NCI-H2081 (cell line): Measurements from ENCODE around the gene ASB4.
"Not testable (repeated sequence)": the region's sequence is repeated elsewhere in the genome, so short reads cannot be mapped to it uniquely, and the experiment has no call there.

Source experiments
- DNase-seq, 2 experiments: peaks; one replicate each; lab custom pipeline; 2025; lab: John Stamatoyannopoulos, UW

Gene ASB4, protein sequence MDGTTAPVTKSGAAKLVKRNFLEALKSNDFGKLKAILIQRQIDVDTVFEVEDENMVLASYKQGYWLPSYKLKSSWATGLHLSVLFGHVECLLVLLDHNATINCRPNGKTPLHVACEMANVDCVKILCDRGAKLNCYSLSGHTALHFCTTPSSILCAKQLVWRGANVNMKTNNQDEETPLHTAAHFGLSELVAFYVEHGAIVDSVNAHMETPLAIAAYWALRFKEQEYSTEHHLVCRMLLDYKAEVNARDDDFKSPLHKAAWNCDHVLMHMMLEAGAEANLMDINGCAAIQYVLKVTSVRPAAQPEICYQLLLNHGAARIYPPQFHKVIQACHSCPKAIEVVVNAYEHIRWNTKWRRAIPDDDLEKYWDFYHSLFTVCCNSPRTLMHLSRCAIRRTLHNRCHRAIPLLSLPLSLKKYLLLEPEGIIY

DNA sequence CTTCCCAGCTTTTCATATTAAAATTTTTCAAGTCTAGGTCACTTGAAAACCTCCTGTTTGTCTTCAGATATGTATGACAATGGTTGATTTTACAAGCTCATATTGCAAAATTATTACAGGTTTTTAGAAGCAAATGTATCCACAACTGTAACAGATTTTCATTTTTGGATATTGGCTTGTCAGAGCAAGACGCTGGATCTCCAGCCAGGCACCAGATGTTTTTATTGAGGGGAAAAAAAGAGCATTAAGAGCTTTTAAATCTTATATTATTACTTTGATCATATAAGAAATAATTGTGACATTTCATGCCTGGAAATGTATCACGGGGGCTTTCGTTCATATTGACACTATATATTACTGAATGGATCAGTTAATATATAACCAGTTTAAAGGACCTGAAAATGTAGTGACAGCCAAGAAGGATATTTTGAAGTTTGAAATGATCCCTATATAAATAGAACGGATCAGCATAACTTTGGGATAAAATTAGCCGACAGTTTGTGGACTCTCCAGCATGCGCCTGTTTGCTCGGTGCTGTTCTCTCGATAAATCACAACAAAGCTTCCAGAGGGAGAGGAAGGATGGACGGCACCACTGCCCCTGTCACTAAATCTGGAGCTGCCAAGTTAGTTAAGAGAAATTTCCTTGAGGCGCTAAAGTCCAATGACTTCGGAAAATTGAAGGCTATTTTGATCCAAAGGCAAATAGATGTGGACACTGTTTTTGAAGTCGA is at the start of gene ASB4:
ASB4 (plus strand) TSS at position 553 of the 733 bp plus-strand sequence; CDS start at position 582, 29 bp downstream.
- no peak for DNase-seq

DNA sequence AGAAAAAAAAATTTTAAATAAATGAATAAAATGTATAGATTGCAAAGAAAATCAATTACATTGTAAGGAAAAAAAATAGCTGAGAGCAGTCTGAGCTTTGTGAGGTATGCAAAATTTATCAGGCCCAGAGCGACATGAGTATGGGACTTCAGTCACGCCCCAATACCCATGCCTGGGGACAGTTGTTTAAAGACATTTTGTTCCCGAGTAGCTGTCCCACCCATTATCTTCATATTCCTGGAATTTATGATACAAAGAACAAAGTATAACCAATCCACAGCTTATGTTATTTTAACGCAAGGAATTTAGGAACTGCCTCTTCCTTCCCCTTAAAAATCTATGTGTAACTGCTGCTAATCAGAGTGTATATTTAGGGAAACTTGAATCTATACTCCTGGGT is 49.3 kb upstream of the ASB4 start:
- DNase-seq = no peak

DNA sequence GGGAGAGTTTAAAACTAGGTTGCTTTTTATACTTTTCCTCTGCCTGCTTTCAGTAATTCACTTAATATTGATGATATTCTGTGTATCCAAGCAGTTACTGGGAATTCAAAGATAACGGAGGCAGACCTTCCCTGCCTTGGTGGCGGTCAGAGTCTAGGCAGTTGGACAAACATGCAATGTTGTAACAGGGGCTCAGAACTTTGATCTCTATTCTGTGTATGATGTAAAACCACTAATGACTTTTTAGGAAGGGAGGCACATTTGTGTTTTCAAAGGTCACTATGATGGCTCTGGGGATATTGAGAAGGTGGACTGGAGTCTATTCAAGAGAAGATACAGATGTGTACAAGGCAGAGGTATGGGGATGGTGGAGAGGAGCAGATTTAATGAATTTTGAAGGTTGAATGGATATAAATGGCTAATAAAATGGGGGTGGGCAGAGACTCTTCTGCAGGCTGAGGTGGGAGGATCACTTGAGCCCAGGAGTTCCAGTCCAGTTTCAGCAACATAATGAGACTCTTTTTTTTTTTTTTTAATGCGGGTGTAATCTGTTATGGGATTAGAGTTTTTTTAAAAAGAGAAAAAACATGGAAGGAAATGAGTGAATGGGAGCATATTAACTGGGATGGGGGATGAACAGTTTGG is 45.2 kb upstream of the ASB4 start:
- DNase-seq = no peak

DNA sequence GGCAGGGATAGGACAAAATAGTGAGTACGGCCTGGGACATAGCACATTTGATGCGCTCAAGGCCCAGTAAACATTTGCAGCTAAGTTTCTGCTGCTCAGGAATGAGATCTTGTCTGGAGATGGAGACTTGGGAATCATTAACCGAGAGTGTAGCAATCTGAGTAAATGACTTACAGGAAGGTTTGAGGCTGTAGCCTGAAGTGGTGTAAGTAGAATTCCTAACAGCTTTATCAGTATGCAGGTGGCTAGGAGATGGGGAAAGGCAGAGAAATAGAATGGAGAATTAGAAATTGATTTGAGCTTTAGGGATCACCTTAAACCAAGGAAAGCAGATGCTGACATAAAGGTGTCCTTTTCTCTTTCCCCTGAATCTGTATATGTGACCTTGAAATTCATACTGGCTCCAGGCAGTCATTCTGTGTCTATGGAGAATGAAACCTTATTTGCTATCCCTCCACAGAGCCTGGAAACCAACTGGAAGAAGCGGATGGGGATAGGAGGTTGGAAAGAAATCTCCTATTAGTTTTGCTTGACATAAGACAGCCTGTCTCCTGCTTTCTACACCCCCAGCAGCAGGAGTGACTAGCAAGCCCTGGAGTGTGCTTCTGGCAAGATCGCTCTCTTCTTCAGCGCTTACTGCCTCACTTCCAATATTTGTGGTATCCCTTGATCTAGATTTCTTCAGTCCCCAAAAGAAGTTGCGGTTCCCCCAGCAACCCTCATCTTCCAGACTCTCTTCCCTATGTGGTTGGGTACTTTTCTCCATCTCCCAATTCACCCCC is 44.5 kb upstream of the ASB4 start:
- DNase-seq = no peak

DNA sequence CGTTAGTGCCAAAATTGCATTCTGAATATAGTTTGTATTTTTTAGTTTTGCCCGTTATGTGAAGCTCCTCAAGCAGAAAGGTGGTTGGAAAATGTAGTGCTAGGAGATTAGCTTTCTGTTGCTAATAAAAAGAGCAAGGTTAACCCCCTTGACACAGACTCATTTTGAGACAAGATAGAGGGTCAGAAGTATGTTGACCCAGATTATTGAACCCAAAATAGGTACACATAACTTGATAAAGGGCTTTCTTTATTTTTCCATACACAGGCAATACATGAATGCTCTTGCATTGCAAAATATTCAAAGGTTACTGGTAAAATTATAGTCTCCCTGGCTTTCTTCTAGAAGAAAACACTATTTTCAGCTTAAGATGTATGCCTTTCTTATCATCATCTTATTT is 40.9 kb upstream of the ASB4 start:
- DNase-seq = no peak

DNA sequence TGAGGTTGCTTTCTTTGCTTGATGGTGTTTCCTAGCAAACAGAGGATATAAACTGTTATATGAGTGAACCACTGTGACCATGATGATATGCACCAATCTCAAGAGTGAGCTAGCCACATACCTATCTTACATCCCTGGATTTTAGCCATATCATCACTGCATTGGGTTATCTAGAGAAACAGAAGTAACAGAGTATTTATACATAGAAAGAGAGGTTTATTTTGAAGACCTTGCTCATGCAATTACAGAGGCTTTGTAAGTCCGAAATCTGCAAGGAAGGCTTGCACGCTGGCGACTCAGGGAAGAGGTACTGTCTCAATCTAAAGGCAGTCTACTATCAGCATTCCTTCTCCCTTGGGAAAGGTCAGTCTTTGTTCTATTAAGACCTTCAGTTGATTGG is 39.1 kb upstream of the ASB4 start:
- no peak for DNase-seq

DNA sequence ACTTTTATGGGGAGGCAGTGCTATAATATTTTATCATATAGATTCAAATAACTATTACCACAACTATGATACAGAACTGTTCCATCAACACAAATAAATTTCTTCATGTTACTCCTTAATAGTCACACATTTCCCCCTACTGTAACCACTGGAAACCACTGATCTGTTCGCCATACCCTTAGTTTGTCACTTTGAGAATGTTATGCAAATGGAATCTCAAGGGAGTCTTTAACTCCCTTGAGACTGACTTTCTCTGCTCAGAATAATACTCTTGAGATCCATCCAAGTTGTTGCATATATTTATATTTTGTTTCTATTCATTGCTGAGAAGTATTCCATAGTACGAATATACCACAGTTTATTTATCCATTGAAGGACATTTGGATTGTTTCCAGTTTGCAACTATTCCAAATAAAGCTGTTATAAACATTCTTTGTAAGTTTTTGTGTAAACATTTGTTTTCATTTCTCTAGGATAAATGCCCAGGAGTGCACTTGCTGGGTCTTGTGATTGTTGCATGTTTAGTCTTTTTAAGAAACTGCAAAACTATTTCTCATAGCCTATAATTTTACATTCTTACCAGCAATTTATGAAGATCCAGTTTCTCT is 31.2 kb upstream of the ASB4 start:
- DNase-seq = no peak

DNA sequence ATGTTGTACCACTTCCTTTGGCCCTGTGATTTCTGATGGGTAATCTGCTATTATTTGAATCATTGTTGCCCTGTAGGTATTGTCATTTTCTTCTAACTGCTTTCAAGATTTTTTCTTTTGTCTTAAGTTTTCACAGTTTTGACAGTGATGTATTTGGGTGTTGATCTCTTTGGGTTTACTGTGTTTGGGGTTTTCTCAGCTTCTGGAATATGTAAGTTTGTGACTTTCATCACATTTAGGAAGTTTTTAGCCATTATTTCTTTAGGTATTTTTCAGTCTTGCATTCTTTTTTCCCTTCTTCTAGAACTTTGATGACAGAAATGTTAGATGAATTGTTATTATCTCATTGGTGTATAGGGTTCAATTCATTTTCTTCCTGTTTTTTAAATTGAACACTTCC is 27.8 kb upstream of the ASB4 start:
- no peak for DNase-seq

DNA sequence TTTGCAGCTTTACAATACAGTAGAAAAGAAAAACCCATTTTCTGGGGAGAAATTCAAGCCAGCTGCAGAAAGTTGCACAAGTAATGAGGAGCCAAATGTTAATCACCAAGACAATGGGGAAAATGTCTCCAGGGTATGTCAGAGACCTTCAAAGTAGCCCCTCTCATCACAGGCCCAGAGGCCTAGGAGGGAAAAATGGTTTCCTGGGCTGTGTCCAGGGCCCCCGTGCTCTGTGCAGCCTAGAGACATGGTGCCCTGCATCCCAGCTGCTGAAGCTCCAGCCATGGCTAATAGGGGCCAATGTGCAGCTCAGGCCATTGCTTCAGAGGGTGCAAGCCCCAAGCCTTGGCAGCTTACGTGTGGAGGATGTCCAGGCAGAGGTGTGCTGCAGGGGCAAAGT is 25.1 kb upstream of the ASB4 start:
- DNase-seq = not testable (repeated sequence)

DNA sequence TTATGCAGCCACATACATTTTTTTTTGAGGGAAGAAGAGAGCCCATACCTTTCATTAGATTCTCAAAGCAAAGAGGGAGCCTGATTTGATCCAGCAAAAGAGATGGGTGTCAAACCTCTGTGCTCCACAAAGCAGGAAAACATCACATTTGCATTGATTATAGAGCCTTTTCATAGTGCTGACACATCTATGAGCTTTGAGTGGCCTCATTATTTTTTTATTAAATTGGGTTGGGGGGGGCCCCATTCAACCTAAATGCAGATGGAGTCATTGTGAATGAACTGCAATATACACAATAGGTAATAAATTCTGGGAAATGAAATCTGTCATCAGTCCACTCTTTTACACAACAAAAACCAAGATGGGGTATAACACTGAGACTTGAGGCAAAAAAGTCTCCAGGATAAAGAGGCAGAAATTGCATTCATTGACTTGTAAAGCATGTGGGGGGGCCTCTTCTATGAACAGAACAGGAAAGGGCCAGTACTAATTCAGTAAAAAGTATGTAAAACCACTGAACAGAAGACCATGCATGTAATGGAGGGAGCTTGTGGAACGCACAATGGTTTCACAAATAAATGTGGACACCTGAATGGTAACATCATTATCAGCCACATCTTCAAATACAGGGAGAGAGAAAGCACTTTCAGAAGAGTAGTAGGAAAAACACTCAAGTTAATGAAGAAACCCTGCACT is 17.7 kb upstream of the ASB4 start:
- no peak for DNase-seq

DNA sequence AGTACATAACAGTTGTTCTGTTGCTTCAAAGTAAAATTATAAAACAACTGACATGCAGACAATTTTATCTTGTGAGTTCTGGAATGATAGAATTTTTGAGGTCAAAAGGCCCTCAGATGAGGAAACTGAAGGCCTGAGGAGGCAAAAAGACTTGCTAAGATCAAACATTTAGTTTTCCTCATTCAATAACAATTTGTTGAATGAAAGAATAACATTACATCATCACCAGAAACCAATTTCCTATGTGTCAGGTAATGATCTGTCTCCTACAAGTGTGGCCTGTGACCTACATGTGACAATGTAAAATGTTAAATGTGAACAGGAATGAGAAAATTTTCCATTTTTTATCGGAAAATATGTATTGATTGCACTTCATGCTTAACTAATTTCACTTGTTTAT is 16.6 kb upstream of the ASB4 start:
- peak in 1 of 2 experiments; percentile 32 for DNase-seq

DNA sequence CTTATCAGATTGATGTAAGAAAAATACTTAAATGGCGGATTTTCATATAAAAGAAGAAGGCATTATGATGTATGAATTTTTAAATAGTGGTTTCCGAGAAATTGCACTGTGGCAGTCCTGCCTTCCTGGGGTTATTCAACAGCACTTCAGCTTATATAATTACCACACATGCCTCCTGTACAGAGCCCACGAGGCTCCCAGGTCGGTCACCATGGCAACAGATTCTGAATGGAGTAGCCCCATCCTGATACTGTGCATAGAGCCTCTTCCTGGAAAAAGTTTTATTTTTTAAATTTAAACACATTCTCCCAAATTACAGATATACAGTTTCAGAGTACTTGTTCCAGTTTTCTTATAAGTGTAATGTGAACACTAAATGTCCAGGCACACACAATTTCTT is 15.9 kb upstream of the ASB4 start:
- peak; percentile 96 to 98 for DNase-seq

DNA sequence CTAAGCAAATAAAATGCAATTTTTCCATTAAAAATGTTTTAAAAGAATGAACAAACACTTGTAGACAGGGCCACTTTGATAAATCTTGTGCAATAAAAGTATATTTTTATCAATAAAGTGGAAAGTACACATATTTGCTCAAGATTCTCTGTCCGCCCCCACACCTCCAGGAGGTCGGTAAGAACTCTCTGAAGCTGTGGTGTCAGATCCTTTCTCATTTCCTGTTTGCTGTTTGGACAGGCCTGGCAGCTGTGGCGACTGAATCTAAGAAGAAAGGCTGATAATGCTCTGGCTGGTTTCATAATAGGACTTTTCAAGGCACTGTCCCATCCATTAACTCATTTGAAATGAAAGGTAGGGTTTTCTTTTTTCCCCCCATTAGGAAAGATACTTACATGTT is 15.3 kb upstream of the ASB4 start:
- DNase-seq = peak; percentile 83 to 94

DNA sequence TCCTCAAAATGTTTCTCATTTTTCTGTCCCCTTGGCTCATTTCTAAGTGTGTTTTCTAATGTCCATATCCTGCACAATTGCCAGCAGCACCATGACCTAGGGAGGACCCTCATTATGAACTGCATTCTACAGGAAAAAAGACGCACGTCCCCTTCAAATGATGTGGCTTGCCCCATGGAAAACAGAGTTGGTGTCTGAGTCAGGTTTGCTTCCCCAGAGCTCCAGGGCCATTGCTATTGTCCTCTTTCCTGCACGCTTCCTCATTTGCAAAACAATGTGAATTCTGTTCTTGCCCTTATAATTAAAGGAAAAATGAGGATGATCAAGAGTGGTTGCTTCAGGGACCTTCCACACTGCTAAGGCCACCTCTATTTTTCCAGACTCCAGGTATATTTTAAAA is 14.7 kb upstream of the ASB4 start:
- DNase-seq = peak in 1 of 2 experiments; percentile 46

DNA sequence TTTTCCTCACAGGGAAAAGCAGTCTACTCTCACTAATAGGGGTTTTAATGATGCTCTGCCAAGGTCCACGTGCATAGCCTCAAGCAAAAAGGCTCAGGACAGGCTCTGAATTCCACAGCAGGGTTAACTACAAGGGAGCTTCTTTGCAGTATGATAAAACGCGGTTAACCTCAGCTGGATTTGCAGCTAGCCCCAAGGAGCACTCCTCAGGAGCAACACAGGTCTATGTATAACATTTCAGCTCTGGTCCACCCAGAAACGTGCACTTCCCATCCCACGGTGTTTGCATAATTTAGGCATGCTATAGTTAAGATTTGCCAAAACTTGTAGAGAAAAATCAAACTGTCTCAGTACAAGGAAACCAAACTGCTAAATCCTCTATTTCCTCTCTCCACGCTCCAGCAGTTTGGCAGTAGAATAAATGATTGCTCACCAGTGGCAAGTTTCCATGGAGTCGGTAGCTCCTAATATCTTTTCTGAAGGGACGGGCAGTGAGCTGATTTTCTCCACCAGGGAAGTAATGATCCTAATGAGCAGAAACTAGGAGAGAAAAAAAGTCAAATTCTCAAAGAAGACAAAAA is 13.1 kb upstream of the ASB4 start:
- peak; percentile 50 to 75 for DNase-seq

DNA sequence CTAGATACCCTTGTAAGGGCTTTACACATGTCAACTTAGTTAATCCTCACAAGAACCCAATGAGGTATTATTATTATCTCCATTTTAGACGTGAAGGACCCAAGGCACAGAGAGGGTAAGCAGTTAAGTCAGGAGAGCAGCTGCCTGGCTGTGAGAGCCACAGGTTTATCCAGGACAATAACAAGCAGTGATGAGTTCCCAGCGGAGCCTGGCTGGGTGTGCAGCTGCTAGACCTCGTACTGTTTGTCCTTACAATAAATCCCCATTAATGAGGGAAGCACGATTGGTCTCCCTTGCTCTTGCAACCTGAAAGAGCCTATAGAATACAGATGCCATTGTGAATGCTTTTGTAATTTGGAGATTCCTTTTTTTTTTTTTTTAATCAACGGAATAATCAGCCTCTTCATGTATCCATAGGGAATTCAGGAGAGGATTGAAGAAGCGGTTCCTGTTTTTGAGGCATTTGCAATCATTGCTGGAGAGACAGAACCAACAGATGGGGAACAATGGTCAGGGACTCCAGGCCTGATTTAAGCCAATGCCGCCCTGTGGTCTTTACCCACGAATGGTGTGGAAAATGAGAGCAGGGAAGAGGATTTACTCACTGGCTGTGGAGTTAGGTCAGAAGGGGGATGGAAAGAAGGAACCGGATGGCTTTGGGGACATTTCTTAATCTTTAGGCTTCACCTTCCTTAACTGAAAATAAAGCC is 12.3 kb upstream of the ASB4 start:
- peak; percentile 85 to 96 for DNase-seq

DNA sequence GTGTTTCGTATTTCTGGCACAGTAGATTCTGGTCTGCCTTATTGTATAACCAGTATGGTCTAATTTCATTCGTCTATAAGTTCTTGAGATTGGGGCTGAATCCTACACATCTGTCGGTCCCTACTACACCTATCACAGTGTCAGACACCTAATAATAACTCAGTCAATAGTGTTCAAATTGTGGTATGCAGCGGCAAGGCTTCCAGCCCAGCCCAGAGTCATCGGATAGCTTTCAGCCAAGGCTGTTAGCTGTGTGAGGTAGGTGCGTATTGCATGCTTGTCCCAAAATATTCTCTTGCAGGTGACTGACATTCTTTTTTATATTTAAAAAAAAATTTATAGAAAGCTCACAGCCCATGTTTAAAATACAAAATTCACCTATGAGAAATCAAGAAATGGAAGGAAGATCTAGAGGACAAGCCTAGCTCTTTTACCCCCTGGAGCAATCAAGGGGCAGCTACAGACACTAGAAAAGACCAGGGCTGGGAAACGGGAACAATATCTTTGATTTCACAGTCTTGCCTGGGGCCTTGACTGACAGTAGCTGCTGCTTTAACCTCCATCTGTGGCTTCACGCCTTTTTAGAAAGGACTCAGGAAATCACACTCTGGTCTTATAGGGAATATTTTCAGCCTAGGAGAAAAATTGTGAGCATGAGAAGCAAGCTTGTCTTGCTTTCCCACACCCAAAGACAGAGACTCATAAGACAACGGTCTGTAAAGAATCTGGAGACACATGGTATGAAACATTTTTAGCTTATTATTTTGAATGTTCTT is 9.5 kb upstream of the ASB4 start:
- peak; percentile 17 to 61 for DNase-seq

DNA sequence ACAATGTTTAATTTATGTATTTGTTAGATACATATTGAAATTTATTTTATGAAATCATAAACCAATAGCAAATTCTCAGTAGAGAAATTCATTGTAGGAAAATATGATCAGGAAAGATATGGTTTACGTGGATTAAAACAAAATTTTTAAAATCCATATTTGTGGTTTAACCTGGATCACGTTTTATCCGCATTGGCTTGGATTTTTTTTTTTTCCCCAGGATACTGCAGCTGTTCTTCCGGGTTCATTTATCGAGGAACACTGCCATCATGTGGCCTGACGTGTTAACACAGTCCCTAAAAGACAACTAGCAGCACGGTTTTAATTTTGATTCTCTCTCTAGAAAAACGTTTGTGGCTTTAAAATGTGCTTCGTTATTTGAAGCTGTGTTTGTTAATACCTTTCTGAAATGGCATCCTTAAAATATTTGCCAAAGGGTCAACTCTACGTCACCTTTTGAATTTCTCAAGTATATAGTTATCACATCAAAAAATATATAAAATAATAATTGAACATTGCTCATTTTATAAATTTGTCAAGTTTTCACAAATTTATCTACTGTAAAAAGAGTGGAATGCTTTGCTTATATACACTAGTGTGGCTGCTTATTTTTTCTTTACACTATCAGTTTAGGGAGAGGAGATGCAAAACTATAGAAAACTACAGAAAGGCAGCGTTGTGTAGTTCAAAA is 8.7 kb upstream of the ASB4 start:
- DNase-seq = peak; percentile 90
